Mucosa of gallbladder (tissue), 1 donor: Measurements from ENCODE around the gene SREBF1. TPM values are rescaled to one million over a fixed set of nuclear protein-coding genes. Genes with fewer than 3 reads are reported as not detected.

Source experiments
- DNase-seq: peaks from one replicate; pipeline ENCODE4 v3.0.0-alpha.2; 2020; ENCODE audit warnings: low spot score
- total RNA-seq: library from RNA; stranded (reverse); gene quantifications from one replicate; pipeline ENCODE4 v1.2.1, GENCODE V29; 2021
- donor health status: DM: no; HTN: no; CAD: no.

The SREBF1 gene
- total RNA-seq, 1 donor from 2014 or later: 129 TPM

DNA sequence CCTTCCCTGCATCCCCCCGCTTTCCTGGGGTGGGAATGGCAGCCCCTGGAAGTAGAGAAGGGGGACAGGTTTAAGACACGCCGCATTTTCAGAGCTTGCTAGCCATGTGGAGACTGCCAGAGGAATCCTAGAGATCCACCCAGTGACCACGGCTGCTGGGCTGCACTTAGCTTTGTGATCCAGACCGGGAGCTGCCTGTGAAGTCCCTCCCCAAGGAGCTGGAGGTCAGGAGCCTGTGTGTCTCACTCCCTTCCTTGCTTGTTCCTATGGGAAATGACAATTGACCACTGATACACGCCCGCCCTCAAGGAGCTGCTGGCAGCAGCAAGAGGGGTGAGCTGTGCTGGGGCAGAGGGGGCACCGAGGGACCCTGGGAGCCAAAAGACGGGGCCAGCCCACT is 73.7 kb downstream of the SREBF1 start:
- no peak for DNase-seq

DNA sequence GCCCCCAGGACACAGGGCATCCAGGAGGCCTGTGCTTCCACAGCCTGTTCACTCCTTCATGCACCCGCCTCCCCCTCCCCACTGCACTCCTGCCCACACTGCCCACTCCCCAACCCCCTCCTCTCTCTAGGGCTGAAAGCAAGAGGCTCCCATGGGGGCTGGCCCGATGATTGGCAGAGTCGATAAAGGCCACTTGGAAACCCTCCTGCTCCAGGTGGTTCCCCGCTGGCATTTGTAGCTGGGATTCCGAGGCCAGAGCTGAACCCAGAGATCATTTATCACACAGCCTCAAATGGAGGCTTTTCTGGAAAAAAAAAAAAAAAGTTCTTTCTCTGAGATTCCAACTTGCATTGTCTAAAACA is 74.1 kb downstream of the SREBF1 start:
- DNase-seq: no peak

Other genes with a start within 250 kb of the SREBF1 start
- gene PEMT, start 245.3 kb downstream of the SREBF1 start, total RNA-seq: 18.5 TPM
- gene RAI1, start 155.5 kb downstream of the SREBF1 start, total RNA-seq: 60.3 TPM
- 81.3 TPM for gene TOM1L2, start 135.4 kb upstream of the SREBF1 start, total RNA-seq
- gene DRC3, start 135.9 kb upstream of the SREBF1 start, total RNA-seq: 6.7 TPM
- gene ATPAF2, start 202.2 kb upstream of the SREBF1 start, total RNA-seq: 37.6 TPM
- gene GID4, start 202.4 kb upstream of the SREBF1 start, total RNA-seq: 12.0 TPM